Mammary epithelial cell (primary cell): ENCODE data around the gene DDX46.

Experiments used
- EZH2 ChIP-seq: IDR thresholded peaks from 2 replicates; pipeline ENCODE4 v1.6.1; 2012; ENCODE audit warnings: low read length, inconsistent platforms, borderline replicate concordance
- TF ChIP-seq, protein P1 (sequence below), 2 donors: IDR thresholded peaks in 1 of 2; conservative IDR thresholded peaks in 1 of 2; 2 replicates each; pipeline ENCODE4 v1.5.1; 2011 to 2012; ENCODE audit warnings: inconsistent platforms in 2 of 2, low read length in 2 of 2, mild to moderate bottlenecking in 2 of 2, control low read depth in 1 of 2, low read depth in 1 of 2; ENCODE audit not compliant: insufficient read depth in 1 of 2; ENCODE audit errors: extremely low read depth in 1 of 2

DNA sequence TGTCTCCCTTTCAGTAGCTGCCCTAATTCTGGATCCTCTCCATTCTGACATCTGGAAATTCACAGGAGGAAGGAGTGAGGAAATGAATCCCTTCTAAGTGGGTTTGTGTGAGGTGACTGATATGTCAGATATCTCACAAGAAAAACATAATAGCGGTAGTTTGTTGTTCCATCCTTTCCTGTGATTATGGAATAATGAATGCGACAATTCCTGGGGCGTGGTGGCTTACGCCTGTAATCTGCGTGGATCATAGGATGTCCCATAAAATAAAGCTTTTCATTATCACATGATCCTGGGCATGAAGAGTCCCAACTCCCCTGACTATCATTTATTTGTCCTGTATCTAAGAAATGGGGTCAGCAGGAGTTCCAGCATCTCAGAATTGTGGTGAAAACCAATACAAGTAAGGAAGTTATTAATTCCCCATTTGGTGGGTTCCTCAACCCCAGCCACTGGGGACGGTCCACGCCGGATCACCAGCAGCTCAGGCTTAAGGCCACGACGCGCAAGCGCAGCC is 86.8 kb downstream of the DDX46 start:
- no peak for TF ChIP-seq EZH2
- TF ChIP-seq, protein P1, sequence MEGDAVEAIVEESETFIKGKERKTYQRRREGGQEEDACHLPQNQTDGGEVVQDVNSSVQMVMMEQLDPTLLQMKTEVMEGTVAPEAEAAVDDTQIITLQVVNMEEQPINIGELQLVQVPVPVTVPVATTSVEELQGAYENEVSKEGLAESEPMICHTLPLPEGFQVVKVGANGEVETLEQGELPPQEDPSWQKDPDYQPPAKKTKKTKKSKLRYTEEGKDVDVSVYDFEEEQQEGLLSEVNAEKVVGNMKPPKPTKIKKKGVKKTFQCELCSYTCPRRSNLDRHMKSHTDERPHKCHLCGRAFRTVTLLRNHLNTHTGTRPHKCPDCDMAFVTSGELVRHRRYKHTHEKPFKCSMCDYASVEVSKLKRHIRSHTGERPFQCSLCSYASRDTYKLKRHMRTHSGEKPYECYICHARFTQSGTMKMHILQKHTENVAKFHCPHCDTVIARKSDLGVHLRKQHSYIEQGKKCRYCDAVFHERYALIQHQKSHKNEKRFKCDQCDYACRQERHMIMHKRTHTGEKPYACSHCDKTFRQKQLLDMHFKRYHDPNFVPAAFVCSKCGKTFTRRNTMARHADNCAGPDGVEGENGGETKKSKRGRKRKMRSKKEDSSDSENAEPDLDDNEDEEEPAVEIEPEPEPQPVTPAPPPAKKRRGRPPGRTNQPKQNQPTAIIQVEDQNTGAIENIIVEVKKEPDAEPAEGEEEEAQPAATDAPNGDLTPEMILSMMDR (conservative IDR thresholded peaks at IDR 0.05 in 1 of 2, IDR thresholded peaks at IDR 0.05 in 1 of 2; ENCODE audit: extremely low read depth in 1 of 2, insufficient read depth in 1 of 2, low read depth in 1 of 2, low read length in 2 of 2): no peak
